ENCODE measurements around the gene SLAMF8.

DNA sequence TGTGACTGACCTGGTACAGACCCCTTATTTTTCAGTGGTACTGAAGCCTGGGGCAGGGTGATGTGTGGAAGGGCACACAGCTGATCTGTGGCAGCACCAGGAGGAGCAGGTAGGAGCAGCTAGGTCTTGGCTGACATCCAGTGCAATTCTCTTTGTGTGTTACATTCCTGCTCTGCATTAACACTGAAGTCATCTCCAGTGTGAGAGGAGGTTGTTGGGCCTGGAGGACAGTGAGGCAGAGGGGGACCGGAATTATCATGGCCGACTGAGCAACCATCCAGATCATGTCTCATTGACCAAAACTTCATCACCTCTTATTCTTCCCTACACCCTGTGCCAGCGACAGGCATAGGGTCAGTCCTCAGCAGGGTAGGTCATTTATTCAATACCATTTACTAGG is 1.5 kb downstream of the SLAMF8 start:
- TF ChIP-seq SIN3A (IDR thresholded peaks at IDR 0.05; ENCODE audit: borderline replicate concordance, insufficient read depth, low read length): no peak
- TF ChIP-seq, protein P1, sequence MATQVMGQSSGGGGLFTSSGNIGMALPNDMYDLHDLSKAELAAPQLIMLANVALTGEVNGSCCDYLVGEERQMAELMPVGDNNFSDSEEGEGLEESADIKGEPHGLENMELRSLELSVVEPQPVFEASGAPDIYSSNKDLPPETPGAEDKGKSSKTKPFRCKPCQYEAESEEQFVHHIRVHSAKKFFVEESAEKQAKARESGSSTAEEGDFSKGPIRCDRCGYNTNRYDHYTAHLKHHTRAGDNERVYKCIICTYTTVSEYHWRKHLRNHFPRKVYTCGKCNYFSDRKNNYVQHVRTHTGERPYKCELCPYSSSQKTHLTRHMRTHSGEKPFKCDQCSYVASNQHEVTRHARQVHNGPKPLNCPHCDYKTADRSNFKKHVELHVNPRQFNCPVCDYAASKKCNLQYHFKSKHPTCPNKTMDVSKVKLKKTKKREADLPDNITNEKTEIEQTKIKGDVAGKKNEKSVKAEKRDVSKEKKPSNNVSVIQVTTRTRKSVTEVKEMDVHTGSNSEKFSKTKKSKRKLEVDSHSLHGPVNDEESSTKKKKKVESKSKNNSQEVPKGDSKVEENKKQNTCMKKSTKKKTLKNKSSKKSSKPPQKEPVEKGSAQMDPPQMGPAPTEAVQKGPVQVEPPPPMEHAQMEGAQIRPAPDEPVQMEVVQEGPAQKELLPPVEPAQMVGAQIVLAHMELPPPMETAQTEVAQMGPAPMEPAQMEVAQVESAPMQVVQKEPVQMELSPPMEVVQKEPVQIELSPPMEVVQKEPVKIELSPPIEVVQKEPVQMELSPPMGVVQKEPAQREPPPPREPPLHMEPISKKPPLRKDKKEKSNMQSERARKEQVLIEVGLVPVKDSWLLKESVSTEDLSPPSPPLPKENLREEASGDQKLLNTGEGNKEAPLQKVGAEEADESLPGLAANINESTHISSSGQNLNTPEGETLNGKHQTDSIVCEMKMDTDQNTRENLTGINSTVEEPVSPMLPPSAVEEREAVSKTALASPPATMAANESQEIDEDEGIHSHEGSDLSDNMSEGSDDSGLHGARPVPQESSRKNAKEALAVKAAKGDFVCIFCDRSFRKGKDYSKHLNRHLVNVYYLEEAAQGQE (IDR thresholded peaks at IDR 0.05; ENCODE audit: insufficient read depth in 1 of 2, low read depth in 2 of 2, low read length in 2 of 2): no peak
- no peak for TF ChIP-seq TAF1 (IDR thresholded peaks at IDR 0.05; ENCODE audit: borderline replicate concordance, insufficient read depth, low read length)
- no peak for TF ChIP-seq POLR2AphosphoS5 (IDR thresholded peaks at IDR 0.05; ENCODE audit: low read depth, low read length)
